Measurements from ENCODE around the gene POM121L2. TPM values are rescaled to one million over a fixed set of nuclear protein-coding genes. Genes with fewer than 3 reads are reported as not detected.

Gene POM121L2
- total and polyA plus RNA-seq, 2 of the 13 experiments (the other 11 are each of a cell fraction or from before 2014, with no cell fraction given) = not detected

DNA sequence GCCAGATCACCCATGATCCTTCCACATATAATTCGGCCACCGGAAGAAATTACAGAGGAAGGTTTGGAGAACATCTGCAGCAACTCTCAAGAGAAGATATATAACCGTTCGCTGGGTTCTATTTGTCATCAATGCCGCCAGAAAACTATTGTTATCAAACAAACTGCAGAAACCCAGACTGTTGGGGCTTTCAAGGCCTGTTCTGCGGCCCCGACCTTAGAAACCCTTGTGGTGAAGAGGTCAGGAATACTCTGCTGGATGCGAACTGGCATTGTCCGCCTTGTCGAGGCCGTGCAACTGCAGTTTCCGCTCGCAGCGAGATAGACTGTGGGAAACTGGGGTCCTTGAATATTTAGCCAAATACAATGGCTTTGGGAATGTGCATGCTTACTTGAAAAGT, 43.3 kb downstream of the POM121L2 start:
- FAIRE-seq = no peak
- Histone ChIP-seq H3K27ac (ENCODE audit: extremely low read length, insufficient read depth, low read length) (no peak overlapping the region), H4K20me1 (ENCODE audit: insufficient read depth, low read length) (no peaks in the 10 kb centered on the region), H3K36me3 (replicated peaks in 1 of 2; ENCODE audit: control insufficient read depth in 1 of 2, insufficient read depth in 2 of 2, low read length in 2 of 2) (no peaks in the 10 kb centered on the region), H3K27me3 (ENCODE audit: control insufficient read depth in 1 of 2, insufficient read depth in 2 of 2, low read length in 2 of 2) (peaks cover 5 to 24% of the 10 kb centered on the region in 2 experiments; a peak in 3 of 5 replicates), H3K9me3 (ENCODE audit: low read length) (no peaks in the 10 kb centered on the region), H2AFZ (ENCODE audit: low read length) (no peak overlapping the region), H3K4me2 (ENCODE audit: low read depth, low read length) (no peak overlapping the region), H3K9ac (ENCODE audit: insufficient read depth, low read depth, low read length) (no peak overlapping the region), H3K4me1 (ENCODE audit: insufficient read depth, low read length) (no peaks in the 10 kb centered on the region), H3K79me2 (ENCODE audit: insufficient read depth, low read length) (no peaks in the 10 kb centered on the region), H3K4me3 (replicated peaks in 1 of 3; ENCODE audit: insufficient read depth in 1 of 3, low read depth in 2 of 3, low read length in 3 of 3) (no peak overlapping the region)
- intact Hi-C loops (cut with micrococcal nuclease; ENCODE audit: unreplicated experiment) (no loop called here), in situ Hi-C loops (cut with HindIII; ENCODE audit: extremely low pct_ligation_motif_present, low pct_unique_long_range_greater_than_20kb) (no loop called here)
- ATAC-seq = no peak
- no TSS peak for BruUV-seq (replicated peaks)
- DNase-seq (ENCODE audit: low spot score) = no peak
- 64% methylated on average over 14 of the region's 14 CpGs for WGBS (ENCODE audit: low lambda C conversion rate)
- ChIA-PET POLR2A (no interaction called here), CTCF (ENCODE audit: low intra/inter-chr PET ratio, low total read pairs) (no interaction called here)
- no peak for TF ChIP-seq MAZ (IDR thresholded peaks at IDR 0.05; ENCODE audit: borderline replicate concordance, low read depth, low read length)
- TF ChIP-seq MAZ (CRISPR knock-in tag; IDR thresholded peaks at IDR 0.05; ENCODE audit: low read depth) = no peak
- no peak for TF ChIP-seq MAF1 (CRISPR knock-in tag; IDR thresholded peaks at IDR 0.05; ENCODE audit: borderline replicate concordance)
- no peak for TF ChIP-seq BORCS8-MEF2B (CRISPR knock-in tag; IDR thresholded peaks at IDR 0.05)
- no peak for TF ChIP-seq ZNF724P (CRISPR knock-in tag; IDR thresholded peaks at IDR 0.05; ENCODE audit: borderline replicate concordance)
- no peak for TF ChIP-seq ZNF615 (CRISPR knock-in tag; IDR thresholded peaks at IDR 0.05; ENCODE audit: borderline replicate concordance)
- TF ChIP-seq HMG20B (CRISPR knock-in tag; conservative IDR thresholded peaks at IDR 0.05) = no peak
- TF ChIP-seq CEBPZ (IDR thresholded peaks at IDR 0.05; ENCODE audit: low read length) = no peak
- no peak for TF ChIP-seq IRX3 (CRISPR knock-in tag; IDR thresholded peaks at IDR 0.05; ENCODE audit: borderline replicate concordance, low read depth)
- TF ChIP-seq ATF7 (IDR thresholded peaks at IDR 0.05) = no peak
- TF ChIP-seq ATF7 (CRISPR knock-in tag; IDR thresholded peaks at IDR 0.05) = no peak
- no peak for TF ChIP-seq ZNF530 (CRISPR knock-in tag; IDR thresholded peaks at IDR 0.05; ENCODE audit: low read depth)
- TF ChIP-seq POGZ (CRISPR knock-in tag; IDR thresholded peaks at IDR 0.05) = no peak
- no peak for TF ChIP-seq ZNF766 (CRISPR knock-in tag; IDR thresholded peaks at IDR 0.05; ENCODE audit: borderline replicate concordance)

Measured in HepG2 (cell line).